ENCODE data around the gene PARK7. TPM values are rescaled to one million over a fixed set of nuclear protein-coding genes. Genes with fewer than 3 reads are reported as not detected.
A peak's percentile ranks its signal among the peaks of the same experiment; 100 is the strongest.

PARK7 gene
- total and polyA plus RNA-seq, 2 experiments from 2014 or later: 178 to 679 TPM

DNA sequence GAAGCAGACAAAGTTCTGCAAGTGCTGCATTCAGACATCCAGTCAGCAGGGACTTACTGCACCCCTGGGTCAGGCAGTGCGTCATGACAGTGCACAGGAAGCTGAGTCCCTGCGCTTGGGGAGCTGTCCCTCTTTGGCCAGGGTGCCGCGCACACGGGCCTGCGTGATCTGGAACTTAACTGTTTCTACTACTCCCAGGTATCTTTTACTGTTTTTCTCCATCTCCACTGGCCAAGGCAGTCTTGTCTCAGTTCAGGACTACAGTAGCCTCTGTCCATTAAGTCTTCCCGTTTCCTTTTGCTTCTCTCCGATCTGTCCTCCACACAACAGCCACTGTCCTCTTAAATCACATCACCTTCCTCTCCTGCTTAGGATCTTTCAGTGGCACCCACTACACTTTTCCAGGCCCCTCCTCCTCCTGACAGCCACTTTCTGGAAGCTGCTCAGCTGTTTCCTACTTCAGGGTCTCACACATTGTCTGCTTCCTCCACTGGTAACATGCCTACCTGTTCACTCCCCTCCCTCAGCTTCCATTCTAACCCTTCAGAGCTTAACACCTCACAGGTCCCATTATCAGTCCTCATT lies 48.7 kb downstream of the PARK7 start:
- no peak overlapping the region for H3K4me3 Mint-ChIP-seq
- peak; percentile 14; the same call in 1 of the 3 replicates for ATAC-seq
- peaks cover 29% of the 10 kb centered on the region for H3K36me3 ChIP-seq (ENCODE audit: insufficient read depth)

DNA sequence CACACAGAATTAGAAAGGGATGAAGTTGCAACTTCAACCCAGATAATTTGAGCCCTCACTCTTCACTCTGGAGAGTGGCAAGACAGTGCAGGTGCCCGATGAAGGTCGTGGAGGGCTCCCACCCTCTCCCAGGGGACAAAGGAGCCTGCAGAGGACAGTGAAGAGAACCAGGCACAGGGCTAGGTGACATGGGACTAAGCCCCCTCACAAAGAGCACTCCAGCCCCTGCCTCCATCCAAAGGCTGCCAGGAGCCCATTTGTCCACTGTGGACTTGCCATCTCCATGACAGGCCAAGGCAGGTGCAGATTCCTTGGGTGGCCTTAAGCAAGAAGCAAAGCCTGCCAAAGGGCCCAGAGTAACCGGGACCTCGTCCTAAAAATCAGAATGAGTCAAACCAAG lies 49.5 kb downstream of the PARK7 start:
- DNase-seq (ENCODE audit: low spot score) (no peak), ATAC-seq (no peak)
- H3K9me3 Mint-ChIP-seq: no peaks in the 10 kb centered on the region
- Histone ChIP-seq H3K36me3 (ENCODE audit: insufficient read depth) (peaks cover 29% of the 10 kb centered on the region), H3K9me2 (ENCODE audit: insufficient read depth) (no peaks in the 10 kb centered on the region), H3K27me3 (ENCODE audit: insufficient read depth) (no peaks in the 10 kb centered on the region), H3K4me2 (no peak overlapping the region), H2AFZ (no peak overlapping the region), H3F3A (replicated peaks; ENCODE audit: low read depth) (peaks cover 16% of the 10 kb centered on the region), H3K27ac (ENCODE audit: low read depth) (peak overlapping the region; percentile 79; the same call in 1 of the 2 replicates), H4K20me1 (replicated peaks; ENCODE audit: insufficient read depth) (peaks cover 18% of the 10 kb centered on the region), H3K4me3 (no peak overlapping the region), H3K79me2 (replicated peaks; ENCODE audit: insufficient read depth) (peaks cover 40% of the 10 kb centered on the region), H3K4me1 (ENCODE audit: insufficient read depth) (peaks cover 14% of the 10 kb centered on the region)
- H3K4me1 Mint-ChIP-seq: peaks cover 21% of the 10 kb centered on the region
- no peak overlapping the region for H3K4me3 Mint-ChIP-seq
- peaks cover 47% of the 10 kb centered on the region for H3K36me3 Mint-ChIP-seq (ENCODE audit: low read depth)
- H3K27me3 Mint-ChIP-seq (ENCODE audit: insufficient read depth, low read depth, poor library complexity): no peaks in the 10 kb centered on the region
- no peak overlapping the region for H3K27ac Mint-ChIP-seq
- TF ChIP-seq STAT1 (IDR thresholded peaks at IDR 0.05; ENCODE audit: unreplicated experiment) (no peak), CREB1 (CRISPR knock-in tag; IDR thresholded peaks at IDR 0.05; ENCODE audit: low read depth) (no peak), ZNF331 (CRISPR knock-in tag; IDR thresholded peaks at IDR 0.05; ENCODE audit: low read depth) (no peak), NANOG (IDR thresholded peaks at IDR 0.05; ENCODE audit: borderline replicate concordance) (no peak), POLR2AphosphoS5 (IDR thresholded peaks at IDR 0.05; ENCODE audit: low read depth) (no peak)
- TF ChIP-seq, protein P1, sequence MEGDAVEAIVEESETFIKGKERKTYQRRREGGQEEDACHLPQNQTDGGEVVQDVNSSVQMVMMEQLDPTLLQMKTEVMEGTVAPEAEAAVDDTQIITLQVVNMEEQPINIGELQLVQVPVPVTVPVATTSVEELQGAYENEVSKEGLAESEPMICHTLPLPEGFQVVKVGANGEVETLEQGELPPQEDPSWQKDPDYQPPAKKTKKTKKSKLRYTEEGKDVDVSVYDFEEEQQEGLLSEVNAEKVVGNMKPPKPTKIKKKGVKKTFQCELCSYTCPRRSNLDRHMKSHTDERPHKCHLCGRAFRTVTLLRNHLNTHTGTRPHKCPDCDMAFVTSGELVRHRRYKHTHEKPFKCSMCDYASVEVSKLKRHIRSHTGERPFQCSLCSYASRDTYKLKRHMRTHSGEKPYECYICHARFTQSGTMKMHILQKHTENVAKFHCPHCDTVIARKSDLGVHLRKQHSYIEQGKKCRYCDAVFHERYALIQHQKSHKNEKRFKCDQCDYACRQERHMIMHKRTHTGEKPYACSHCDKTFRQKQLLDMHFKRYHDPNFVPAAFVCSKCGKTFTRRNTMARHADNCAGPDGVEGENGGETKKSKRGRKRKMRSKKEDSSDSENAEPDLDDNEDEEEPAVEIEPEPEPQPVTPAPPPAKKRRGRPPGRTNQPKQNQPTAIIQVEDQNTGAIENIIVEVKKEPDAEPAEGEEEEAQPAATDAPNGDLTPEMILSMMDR (conservative IDR thresholded peaks at IDR 0.05; ENCODE audit: low read depth in 2 of 2): no peak

More for the DNA sequence above, 48.7 kb downstream of the PARK7 start:
- Histone ChIP-seq H3K9me2 (ENCODE audit: insufficient read depth) (no peaks in the 10 kb centered on the region), H2AFZ (no peak overlapping the region), H3K27ac (ENCODE audit: low read depth) (peak overlapping the region; percentile 81; the same call in 1 of the 2 replicates), H3K4me1 (ENCODE audit: insufficient read depth) (peaks cover 14% of the 10 kb centered on the region), H4K20me1 (replicated peaks; ENCODE audit: insufficient read depth) (peaks cover 12% of the 10 kb centered on the region), H3K79me2 (replicated peaks; ENCODE audit: insufficient read depth) (peaks cover 32% of the 10 kb centered on the region), H3K4me2 (no peak overlapping the region), H3F3A (replicated peaks; ENCODE audit: low read depth) (peaks cover 16% of the 10 kb centered on the region), H3K27me3 (ENCODE audit: insufficient read depth) (no peaks in the 10 kb centered on the region), H3K4me3 (no peak overlapping the region)
- H3K4me1 Mint-ChIP-seq: peaks cover 17% of the 10 kb centered on the region
- no peak for TF ChIP-seq CREB1 (CRISPR knock-in tag; IDR thresholded peaks at IDR 0.05; ENCODE audit: low read depth)
- no peak for TF ChIP-seq JUNB (IDR thresholded peaks at IDR 0.05; ENCODE audit: unreplicated experiment)
- TF ChIP-seq POLR2AphosphoS5 (IDR thresholded peaks at IDR 0.05; ENCODE audit: low read depth): no peak
- no peak for TF ChIP-seq STAT1 (IDR thresholded peaks at IDR 0.05; ENCODE audit: unreplicated experiment)
- TF ChIP-seq, protein P2, sequence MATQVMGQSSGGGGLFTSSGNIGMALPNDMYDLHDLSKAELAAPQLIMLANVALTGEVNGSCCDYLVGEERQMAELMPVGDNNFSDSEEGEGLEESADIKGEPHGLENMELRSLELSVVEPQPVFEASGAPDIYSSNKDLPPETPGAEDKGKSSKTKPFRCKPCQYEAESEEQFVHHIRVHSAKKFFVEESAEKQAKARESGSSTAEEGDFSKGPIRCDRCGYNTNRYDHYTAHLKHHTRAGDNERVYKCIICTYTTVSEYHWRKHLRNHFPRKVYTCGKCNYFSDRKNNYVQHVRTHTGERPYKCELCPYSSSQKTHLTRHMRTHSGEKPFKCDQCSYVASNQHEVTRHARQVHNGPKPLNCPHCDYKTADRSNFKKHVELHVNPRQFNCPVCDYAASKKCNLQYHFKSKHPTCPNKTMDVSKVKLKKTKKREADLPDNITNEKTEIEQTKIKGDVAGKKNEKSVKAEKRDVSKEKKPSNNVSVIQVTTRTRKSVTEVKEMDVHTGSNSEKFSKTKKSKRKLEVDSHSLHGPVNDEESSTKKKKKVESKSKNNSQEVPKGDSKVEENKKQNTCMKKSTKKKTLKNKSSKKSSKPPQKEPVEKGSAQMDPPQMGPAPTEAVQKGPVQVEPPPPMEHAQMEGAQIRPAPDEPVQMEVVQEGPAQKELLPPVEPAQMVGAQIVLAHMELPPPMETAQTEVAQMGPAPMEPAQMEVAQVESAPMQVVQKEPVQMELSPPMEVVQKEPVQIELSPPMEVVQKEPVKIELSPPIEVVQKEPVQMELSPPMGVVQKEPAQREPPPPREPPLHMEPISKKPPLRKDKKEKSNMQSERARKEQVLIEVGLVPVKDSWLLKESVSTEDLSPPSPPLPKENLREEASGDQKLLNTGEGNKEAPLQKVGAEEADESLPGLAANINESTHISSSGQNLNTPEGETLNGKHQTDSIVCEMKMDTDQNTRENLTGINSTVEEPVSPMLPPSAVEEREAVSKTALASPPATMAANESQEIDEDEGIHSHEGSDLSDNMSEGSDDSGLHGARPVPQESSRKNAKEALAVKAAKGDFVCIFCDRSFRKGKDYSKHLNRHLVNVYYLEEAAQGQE (IDR thresholded peaks at IDR 0.05; ENCODE audit: unreplicated experiment): no peak
- TF ChIP-seq ZNF114 (CRISPR knock-in tag; IDR thresholded peaks at IDR 0.05): no peak
- TF ChIP-seq, protein P3, sequence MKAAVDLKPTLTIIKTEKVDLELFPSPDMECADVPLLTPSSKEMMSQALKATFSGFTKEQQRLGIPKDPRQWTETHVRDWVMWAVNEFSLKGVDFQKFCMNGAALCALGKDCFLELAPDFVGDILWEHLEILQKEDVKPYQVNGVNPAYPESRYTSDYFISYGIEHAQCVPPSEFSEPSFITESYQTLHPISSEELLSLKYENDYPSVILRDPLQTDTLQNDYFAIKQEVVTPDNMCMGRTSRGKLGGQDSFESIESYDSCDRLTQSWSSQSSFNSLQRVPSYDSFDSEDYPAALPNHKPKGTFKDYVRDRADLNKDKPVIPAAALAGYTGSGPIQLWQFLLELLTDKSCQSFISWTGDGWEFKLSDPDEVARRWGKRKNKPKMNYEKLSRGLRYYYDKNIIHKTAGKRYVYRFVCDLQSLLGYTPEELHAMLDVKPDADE (IDR thresholded peaks at IDR 0.05): no peak
- no peak for TF ChIP-seq EZH2phosphoT487 (IDR thresholded peaks at IDR 0.05; ENCODE audit: unreplicated experiment)
- TF ChIP-seq NANOG (IDR thresholded peaks at IDR 0.05; ENCODE audit: borderline replicate concordance): no peak
- no peak for TF ChIP-seq ZNF331 (CRISPR knock-in tag; IDR thresholded peaks at IDR 0.05; ENCODE audit: low read depth)
- H3K27me3 Mint-ChIP-seq (ENCODE audit: insufficient read depth, low read depth, poor library complexity): no peaks in the 10 kb centered on the region
- H3K36me3 Mint-ChIP-seq (ENCODE audit: low read depth): peaks cover 47% of the 10 kb centered on the region
- no peaks in the 10 kb centered on the region for H3K9me3 Mint-ChIP-seq
- no peak for DNase-seq (ENCODE audit: low spot score)
- no peak overlapping the region for H3K27ac Mint-ChIP-seq

Measured in GM23338 (cell line).